BJ (cell line): ENCODE measurements around the gene PIM1. TPM values are rescaled to one million over a fixed set of nuclear protein-coding genes. Genes with fewer than 3 reads are reported as not detected.
A peak's percentile ranks its signal among the peaks of the same experiment; 100 is the strongest.

Source experiments
- CTCF ChIA-PET: fragments of 350-600 bp; formaldehyde crosslinking; extraction: SDS; loops from one replicate; lab custom pipeline; 2021; ENCODE audit warnings: antibody characterized with exemption, inconsistent platforms; lab: Yijun Ruan, JAX
- POLR2A ChIA-PET: fragments of 300-600 bp; sonication (Branson Sonifier 250); formaldehyde crosslinking; extraction: SDS; loops from one replicate; lab custom pipeline; 2021; ENCODE audit warnings: antibody characterized with exemption; lab: Charles Lee
- DNase-seq: peaks from one replicate; pipeline ENCODE4 v3.0.0-alpha.2; 2011; ENCODE audit warnings: low read depth
- H3K27me3 ChIP-seq: 2 replicates; pipeline ENCODE4 v1.6.0; 2011; ENCODE audit warnings: low read length; ENCODE audit not compliant: control insufficient read depth, insufficient read depth
- H3K36me3 ChIP-seq: 2 replicates; pipeline ENCODE4 v1.5.1; 2011; ENCODE audit warnings: low read length; ENCODE audit not compliant: control insufficient read depth, insufficient read depth
- H3K4me3 ChIP-seq: 2 replicates; pipeline ENCODE4 v1.5.1; 2011; ENCODE audit warnings: low read depth, mild to moderate bottlenecking, control low read depth, low read length
- CTCF ChIP-seq: IDR thresholded peaks from 2 replicates; pipeline ENCODE4 v1.5.1; 2011; ENCODE audit warnings: low read depth, mild to moderate bottlenecking, control low read depth, inconsistent platforms, low read length, moderate library complexity; ENCODE audit not compliant: insufficient read depth
- polyA plus RNA-seq: library from polyadenylated mRNA; depleted of rRNA; stranded (reverse); fragments of >200 nt; gene quantifications from 2 replicates; pipeline ENCODE4 v1.2.3, GENCODE V29; 2011

The PIM1 gene
- polyA plus RNA-seq, 1 experiment, result 20.7 TPM

GRCh38 chr6:37134396-37135191 lies 35.4 kb upstream of the PIM1 start:
- peak; percentile 93 for DNase-seq
- Histone ChIP-seq H3K36me3 (no peaks in the 10 kb centered on the region), H3K4me3 (no peak overlapping the region), H3K27me3 (no peaks in the 10 kb centered on the region)
- CTCF ChIA-PET, result interaction anchor here (0.9 to 5.8 kb wide), 3 partner anchors 37 to 84 kb away, joined by 3 to 20 read pairs (median 11); no protein-coding TSS in a partner anchor
- TF ChIP-seq CTCF, result no peak
- POLR2A ChIA-PET, result interaction anchor here (0.9 kb wide), 1 partner anchor 37 kb away, joined by 3 read pairs; no protein-coding TSS in a partner anchor

- no peak for TF ChIP-seq CTCF
Observed at GRCh38 chr6:37135835-37136694, 33.9 kb upstream of the PIM1 start.

DNA sequence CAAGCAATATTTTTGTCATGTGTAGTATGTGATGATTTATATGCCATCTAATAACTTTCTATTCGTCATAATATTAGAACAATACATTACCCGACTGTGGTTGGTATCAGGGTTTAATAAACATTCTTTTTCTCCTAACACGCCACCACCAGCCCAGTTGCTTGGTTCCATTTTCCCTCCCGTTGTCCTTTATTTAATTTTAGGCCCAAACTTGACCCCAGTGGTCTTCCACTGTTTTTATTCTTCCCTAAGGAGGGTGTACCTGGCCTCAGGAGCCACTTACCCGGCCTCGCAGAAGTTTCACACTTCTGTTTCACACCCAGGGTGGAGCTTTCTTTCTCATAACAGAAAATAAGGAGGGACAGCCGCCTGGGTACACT lies 33.1 kb upstream of the PIM1 start:
- no peak for DNase-seq
- CTCF ChIA-PET, result interaction anchor here (1.6 to 5.8 kb wide), 3 partner anchors 35 to 118 kb away, joined by 5 to 20 read pairs (median 8); no protein-coding TSS in a partner anchor
- POLR2A ChIA-PET, result interaction anchor here (0.6 kb wide), 1 partner anchor 460 kb away, joined by 3 read pairs; no protein-coding TSS in a partner anchor
- no peak for TF ChIP-seq CTCF
- Histone ChIP-seq H3K4me3 (0 out of 2 replicates have a peak overlapping the region, but pooled peaks have one; percentile 2), H3K27me3 (no peaks in the 10 kb centered on the region), H3K36me3 (no peaks in the 10 kb centered on the region)

More at GRCh38 chr6:37135835-37136694, 33.9 kb upstream of the PIM1 start:
- H3K4me3 ChIP-seq, result no peak overlapping the region
- H3K27me3 ChIP-seq, result no peaks in the 10 kb centered on the region
- ChIA-PET POLR2A (interaction anchor here (0.6 kb wide), 1 partner anchor 459 kb away, joined by 3 read pairs; no protein-coding TSS in a partner anchor), CTCF (interaction anchor here (1.6 to 5.8 kb wide), 3 partner anchors 36 to 118 kb away, joined by 5 to 20 read pairs (median 8); no protein-coding TSS in a partner anchor)
- DNase-seq, result no peak
- no peaks in the 10 kb centered on the region for H3K36me3 ChIP-seq

- CTCF ChIA-PET, result interaction anchor here (1.1 to 5.8 kb wide), 5 partner anchors 21 to 119 kb away, joined by 3 to 20 read pairs (median 5); no protein-coding TSS in a partner anchor
- DNase-seq, result peak; percentile 98
- Histone ChIP-seq H3K36me3 (no peaks in the 10 kb centered on the region), H3K27me3 (no peaks in the 10 kb centered on the region), H3K4me3 (peak overlapping the region; percentile 2; the same call in 1 of the 2 replicates)
- POLR2A ChIA-PET, result interaction anchor here (0.6 kb wide), 3 partner anchors 79 to 461 kb away, joined by 3 to 5 read pairs (median 3); no protein-coding TSS in a partner anchor
- TF ChIP-seq CTCF, result no peak
Observed at GRCh38 chr6:37137201-37138090, 32.5 kb upstream of the PIM1 start.
